ACHN (cell line): ENCODE results near the gene FGB.

Source experiments
- DNase-seq: peaks from one replicate; pipeline ENCODE4 v3.0.0-alpha.2; 2015
- in situ Hi-C: cut with HindIII; loops from 2 replicates; pipeline ENCODE4 v1.10.0; 2017; ENCODE audit warnings: low sequenced_read_pairs, low pct_ligation_motif_present, low pct_unique_long_range_greater_than_20kb

The FGB gene

GRCh38 chr4:154562697-154563254 is at the start of gene FGB:
Gene FGB, plus strand, starts transcription at chr4:154563011. Its CDS starts 8 bp downstream, at chr4:154563019.
- in situ Hi-C loops = no loop called here
- DNase-seq = no peak

- in situ Hi-C loops = no loop called here
- DNase-seq = no peak
These were observed 46.3 kb upstream of the FGB start for GRCh38 chr4:154516318-154517029.

GRCh38 chr4:154517591-154517990 is 45.2 kb upstream of the FGB start:
- no peak for DNase-seq
- in situ Hi-C loops = no loop called here

- no peak for DNase-seq
- in situ Hi-C loops = no loop called here
These were observed 43.6 kb upstream of the FGB start for GRCh38 chr4:154519214-154519613.

- in situ Hi-C loops = no loop called here
- DNase-seq = no peak
These were observed 41.2 kb upstream of the FGB start for GRCh38 chr4:154521607-154522006.

GRCh38 chr4:154526151-154526550 is 36.7 kb upstream of the FGB start:
- no peak for DNase-seq
- in situ Hi-C loops = no loop called here

- DNase-seq = no peak
- in situ Hi-C loops = no loop called here
These were observed 35.5 kb upstream of the FGB start for GRCh38 chr4:154527308-154527707.

GRCh38 chr4:154528869-154529268 is 33.9 kb upstream of the FGB start:
- DNase-seq = no peak
- in situ Hi-C loops = no loop called here

GRCh38 chr4:154529728-154530519 is 32.9 kb upstream of the FGB start:
- no peak for DNase-seq
- in situ Hi-C loops = no loop called here

GRCh38 chr4:154534296-154534695 is 28.5 kb upstream of the FGB start:
- in situ Hi-C loops = no loop called here
- no peak for DNase-seq

- no peak for DNase-seq
- in situ Hi-C loops = no loop called here
These were observed 20.4 kb upstream of the FGB start for GRCh38 chr4:154542271-154542879.

- DNase-seq = peak; percentile 3
- in situ Hi-C loops = no loop called here
These were observed 17.1 kb upstream of the FGB start for GRCh38 chr4:154545689-154546088.

- in situ Hi-C loops = no loop called here
- DNase-seq = peak; percentile 93
These were observed 12.7 kb upstream of the FGB start, which contains the start of gene PLRG1 for GRCh38 chr4:154549894-154550790. Gene PLRG1, minus strand, starts transcription at chr4:154550400. Its CDS starts 92 bp downstream, at chr4:154550308.

GRCh38 chr4:154551872-154552686 is 10.7 kb upstream of the FGB start:
- in situ Hi-C loops = no loop called here
- DNase-seq = peak; percentile 77

GRCh38 chr4:154559141-154559493 is 3.7 kb upstream of the FGB start:
- in situ Hi-C loops = no loop called here
- DNase-seq = no peak

GRCh38 chr4:154559494-154560418 is 3.1 kb upstream of the FGB start:
- in situ Hi-C loops = no loop called here
- DNase-seq = peak; percentile 55

GRCh38 chr4:154560419-154560801 is 2.4 kb upstream of the FGB start:
- no peak for DNase-seq
- in situ Hi-C loops = no loop called here
